ENCODE data around the gene HSH2D.

Gene HSH2D

GRCh38 chr19:16206637-16207036 lies 63.2 kb downstream of the HSH2D start:
- H3K4me1 Mint-ChIP-seq = peaks cover 57% of the 10 kb centered on the region
- H3K9me3 Mint-ChIP-seq = no peaks in the 10 kb centered on the region
- no peaks in the 10 kb centered on the region for H3K27me3 Mint-ChIP-seq
- H3K27ac Mint-ChIP-seq = peak overlapping the region; percentile 79
- peaks cover 9% of the 10 kb centered on the region for H3K36me3 Mint-ChIP-seq
- H3K4me3 Mint-ChIP-seq = peak overlapping the region; percentile 11

- Mint-ChIP-seq H3K36me3 (peaks cover 14% of the 10 kb centered on the region), H3K9me3 (no peaks in the 10 kb centered on the region), H3K27ac (peak overlapping the region; percentile 79), H3K4me3 (peak overlapping the region; percentile 11), H3K27me3 (no peaks in the 10 kb centered on the region), H3K4me1 (peaks cover 59% of the 10 kb centered on the region)
These were observed 63.6 kb downstream of the HSH2D start for GRCh38 chr19:16207063-16207462.

- Mint-ChIP-seq H3K36me3 (peaks cover 17% of the 10 kb centered on the region), H3K4me3 (no peak overlapping the region), H3K27me3 (no peaks in the 10 kb centered on the region), H3K27ac (no peak overlapping the region), H3K9me3 (no peaks in the 10 kb centered on the region), H3K4me1 (peaks cover 60% of the 10 kb centered on the region)
These were observed 64.1 kb downstream of the HSH2D start for GRCh38 chr19:16207490-16208025.

All from activated naive CD4-positive, alpha-beta T cell treated with anti-CD3 and anti-CD28 coated beads, Interleukin-2, amount 50 U/mL, for 24 hours (primary cell).